Measurements from ENCODE around the gene GNPNAT1.
A peak's percentile ranks its signal among the peaks of the same experiment; 100 is the strongest.

Gene GNPNAT1

DNA sequence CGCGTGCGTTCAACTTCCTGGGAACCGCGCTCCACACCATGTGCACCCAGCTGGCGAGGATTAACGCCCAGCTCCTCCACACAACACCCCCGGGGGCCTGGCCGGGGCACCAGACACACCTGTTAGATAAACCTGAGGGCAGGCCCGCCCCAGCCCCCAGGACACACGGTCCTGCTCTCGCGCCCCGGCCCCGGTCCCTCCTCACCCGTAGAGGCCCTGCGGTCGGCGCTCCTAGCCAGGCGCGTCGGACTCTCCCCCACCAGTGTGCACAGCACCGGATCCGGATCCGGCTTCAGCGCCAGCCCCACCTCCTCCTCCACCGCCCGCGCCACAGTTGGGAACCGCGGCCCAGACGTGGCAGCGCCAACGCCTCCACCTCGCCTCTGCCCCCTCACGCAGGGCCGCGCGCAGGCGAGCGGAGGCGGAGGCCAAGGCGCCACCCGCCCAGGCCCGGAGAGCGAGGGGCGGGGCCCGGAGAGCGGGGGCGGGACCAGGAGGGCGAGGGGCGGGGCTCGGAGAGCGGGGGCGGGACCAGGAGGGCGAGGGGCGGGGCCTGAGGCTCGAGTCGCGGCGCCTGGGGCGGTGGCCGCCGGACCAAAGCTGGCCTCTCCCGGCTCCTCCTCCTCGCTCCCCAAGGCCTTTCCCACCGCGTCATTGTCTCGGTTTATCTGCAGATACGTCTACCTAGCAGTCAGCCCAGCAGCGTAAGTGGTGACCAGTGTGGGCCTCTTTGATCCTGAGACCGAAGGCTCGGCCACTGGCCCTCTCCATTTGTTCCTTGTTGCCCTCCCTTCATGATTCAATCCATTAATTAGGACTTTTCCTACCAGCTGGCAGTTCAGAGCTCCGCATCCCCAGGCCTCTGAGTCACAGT, at the start of gene GNPNAT1:
TSS of gene GNPNAT1 (minus strand) at position 385 of the 874 bp plus-strand sequence. CDS start 6,957 bp downstream, outside the sequence.
- DNase-seq = peak; percentile 84

GRCh38 chr14:52840877-52841276, 49.5 kb upstream of the GNPNAT1 start:
- DNase-seq = no peak

DNA sequence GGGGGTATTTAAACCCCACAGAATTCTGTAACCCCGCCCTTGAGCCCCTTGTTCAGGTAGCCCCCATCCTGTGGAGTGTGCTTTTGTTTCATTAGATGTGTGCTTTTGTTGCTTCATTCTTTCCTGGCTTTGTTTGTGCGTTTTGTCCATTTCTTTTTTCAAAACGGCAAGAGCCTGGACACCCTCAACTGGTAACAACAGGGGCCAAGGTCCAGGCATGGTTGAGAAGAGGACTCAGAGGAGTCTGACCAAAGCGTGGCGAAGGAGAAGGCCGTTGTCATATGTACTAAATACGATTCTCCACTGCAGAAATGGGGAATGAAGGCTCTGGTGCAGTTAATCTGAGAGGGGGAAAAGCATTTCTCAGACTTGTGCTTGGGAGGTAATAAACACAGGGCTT, 46.0 kb upstream of the GNPNAT1 start:
- no peak for DNase-seq

DNA sequence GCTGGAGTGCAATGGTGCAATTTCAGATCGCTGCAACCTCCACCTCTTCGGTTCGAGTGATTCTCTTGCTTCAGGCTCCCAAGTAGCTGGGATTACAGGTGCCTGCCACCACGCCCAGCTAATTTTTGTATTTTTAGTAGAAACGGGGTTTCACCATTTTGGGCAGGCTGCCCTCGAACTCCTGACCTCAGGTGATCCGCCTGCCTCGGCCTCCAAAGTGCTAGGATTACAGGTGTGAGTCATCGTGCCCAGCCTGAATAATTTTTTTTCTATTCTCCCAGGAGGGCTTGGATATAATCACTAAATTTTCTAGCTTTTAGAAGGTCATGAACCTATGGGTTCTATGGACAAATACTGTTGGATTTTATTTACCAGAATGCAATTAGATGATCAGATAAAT, 44.7 kb upstream of the GNPNAT1 start:
- no peak for DNase-seq

DNA sequence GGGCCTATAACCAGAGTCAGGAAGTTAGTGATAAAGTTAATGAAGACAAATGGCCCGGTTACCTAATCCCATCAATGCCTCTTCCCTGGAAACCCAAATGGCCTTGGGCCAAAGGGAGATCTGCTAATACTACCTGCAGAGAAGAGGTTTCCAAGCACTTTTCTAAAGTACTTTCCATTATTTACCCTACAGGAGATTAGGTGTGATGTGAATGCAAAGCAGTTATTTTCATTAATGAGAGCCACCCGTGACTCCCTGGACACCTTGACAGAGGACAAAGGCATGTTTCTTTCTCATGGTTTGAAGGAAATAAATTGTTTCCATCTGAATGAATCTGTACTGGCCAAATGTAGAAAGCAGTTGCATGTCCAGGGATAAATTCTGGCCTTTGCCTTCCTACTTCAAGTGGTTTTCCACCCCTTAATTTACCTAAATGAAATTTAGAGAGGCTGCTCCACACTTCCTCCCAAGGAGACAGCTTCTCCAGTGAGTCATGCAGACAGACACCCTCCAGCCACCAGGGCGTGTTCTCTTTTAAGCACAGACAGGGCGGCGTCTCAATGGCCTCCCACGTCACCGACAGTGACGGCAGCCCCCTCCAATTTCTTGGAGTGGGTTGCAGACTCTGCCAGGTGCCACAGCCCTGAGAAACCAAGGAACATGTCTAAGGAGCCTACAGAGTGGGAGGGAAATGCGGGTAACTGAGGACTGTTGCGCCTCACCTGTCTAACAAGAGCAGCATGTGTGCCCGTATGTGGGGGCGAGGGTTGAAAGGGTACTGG, 43.9 kb upstream of the GNPNAT1 start:
- peak; percentile 11 for DNase-seq

GRCh38 chr14:52834440-52834842, 43.0 kb upstream of the GNPNAT1 start:
- no peak for DNase-seq

GRCh38 chr14:52833891-52834290, 42.5 kb upstream of the GNPNAT1 start:
- DNase-seq = no peak

GRCh38 chr14:52829527-52830185, 38.2 kb upstream of the GNPNAT1 start:
- no peak for DNase-seq

DNA sequence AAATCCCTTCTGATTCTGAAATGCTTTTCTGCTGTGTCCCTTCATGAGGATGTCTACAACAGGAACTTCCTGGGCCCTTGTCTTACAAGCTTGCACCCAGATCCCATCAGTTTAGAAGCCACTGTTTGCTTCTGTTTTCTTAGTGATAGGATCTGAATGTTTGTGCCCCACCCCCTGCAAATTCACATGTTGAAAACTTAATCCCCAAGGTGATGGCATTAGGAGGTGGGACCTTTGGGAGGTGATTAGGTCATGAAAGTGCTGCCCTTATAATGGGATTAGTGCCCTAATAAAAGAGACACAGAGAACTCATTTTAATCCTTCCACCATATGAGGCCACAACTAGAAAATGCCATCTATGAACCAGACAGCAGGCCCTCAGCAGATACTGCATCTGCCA, 36.0 kb upstream of the GNPNAT1 start:
- no peak for DNase-seq

DNA sequence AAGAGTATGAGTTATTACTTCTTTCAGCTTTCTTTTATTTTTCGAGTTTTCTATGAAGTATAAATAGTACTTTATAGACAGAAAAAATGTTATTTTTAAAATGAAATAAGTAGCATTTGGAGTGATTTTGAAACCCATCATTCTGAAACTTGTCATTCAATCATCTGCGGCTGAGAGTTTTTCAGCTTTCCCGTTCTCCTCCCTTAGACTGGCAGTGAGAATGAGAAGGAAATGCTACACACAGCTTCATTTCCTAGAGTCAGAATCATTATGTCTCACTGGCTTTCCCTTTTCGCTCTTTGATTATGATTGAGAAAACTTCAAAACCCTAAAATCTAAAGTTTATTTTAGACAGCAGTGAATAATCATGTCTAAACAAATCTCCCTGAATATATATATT, 33.7 kb upstream of the GNPNAT1 start:
- no peak for DNase-seq

DNA sequence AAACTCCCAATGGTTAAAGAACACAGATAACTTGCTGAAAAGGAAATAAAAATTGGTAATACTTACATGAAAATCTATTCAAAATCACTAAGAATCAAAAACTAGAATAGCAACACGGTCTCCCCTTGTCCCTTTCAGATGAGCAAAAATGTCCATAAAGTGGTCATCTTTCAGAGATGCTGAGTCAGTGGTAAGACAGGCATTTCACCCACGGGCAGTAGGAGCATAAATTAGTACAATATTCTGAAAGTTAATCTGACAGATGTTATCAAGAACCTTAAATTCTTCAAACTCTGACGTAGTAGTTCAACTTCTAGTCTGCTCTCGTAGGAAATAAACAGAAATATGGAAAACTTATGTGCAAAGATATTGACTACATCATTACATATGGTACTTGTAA, 33.1 kb upstream of the GNPNAT1 start:
- no peak for DNase-seq

DNA sequence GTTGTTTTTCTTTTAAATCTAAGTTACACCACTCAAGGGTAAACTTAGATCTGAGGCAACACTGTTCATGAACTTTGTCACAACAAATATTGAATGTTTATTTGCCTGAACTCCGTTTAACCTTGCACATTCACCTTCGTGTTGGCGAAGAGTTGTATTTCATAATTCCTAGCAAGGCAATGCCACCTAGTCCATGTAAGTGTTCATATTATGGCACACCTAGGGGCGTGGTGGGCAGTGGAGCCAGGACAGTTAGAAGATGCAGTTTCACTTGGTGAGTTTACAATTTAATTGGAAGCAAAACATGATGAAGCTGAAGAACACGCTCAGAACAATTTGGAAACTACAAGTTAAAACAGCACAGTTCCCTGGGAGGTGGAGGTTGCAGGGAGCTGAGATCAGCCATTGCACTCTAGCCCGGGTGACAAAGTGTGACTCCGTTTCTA, 30.4 kb upstream of the GNPNAT1 start:
- DNase-seq = no peak

DNA sequence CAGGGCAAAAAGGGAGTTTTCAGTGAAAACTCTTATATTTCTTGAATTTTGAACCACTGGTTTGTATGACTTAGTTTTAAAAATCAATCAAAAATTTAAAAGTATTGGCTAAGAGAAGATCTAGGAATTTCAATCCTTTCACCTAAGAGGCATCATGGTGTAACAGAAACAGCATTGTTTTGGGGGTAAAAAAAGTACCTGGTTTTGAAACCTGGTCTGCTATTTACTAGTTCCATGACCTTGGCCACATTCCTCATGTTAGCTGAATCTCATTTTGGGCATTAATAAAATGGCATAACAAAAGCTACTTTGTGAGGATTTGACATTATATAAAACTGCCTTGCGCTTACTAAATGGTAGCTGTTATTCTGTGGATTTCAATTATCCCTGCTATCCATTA, 16.7 kb upstream of the GNPNAT1 start:
- no peak for DNase-seq

DNA sequence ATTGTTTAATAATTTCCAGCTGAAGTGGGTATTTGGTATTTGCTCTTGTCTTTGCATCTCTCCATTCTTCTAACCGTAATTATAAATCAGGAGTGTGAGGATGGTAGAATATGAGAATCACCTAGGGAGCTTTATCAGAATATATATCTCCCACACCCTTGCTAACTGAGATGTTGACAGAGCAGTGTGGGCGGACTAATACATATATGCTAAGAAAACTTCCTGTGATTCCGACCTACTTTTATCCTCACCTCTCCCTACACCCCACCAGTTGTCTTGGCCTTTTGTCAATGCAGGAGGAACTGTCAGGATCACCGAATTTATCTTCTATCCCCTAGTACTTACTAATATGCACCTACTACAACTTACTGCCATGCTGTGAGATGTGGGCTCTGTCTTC, 14.7 kb upstream of the GNPNAT1 start:
- DNase-seq = no peak

DNA sequence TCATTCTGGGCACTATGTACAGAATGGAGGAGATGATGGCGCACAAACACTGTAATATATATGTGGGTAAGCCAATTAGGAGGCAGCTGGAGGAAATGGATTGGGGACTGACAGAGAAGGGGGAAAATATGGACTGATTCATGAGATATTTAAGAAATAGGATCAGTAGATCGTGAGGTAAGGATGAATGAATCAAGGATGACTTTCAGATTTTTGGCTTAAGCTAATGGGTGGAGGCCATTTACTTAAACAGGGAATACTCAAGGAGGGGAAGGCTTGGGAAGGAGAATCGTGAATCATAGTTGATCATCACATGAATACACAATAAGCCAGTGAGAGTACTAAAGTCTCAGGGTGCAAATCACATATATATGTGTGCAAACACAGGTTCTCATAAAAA, 11.2 kb upstream of the GNPNAT1 start:
- no peak for DNase-seq

- DNase-seq = no peak
These were observed 9.8 kb upstream of the GNPNAT1 start for GRCh38 chr14:52801014-52801712.

DNA sequence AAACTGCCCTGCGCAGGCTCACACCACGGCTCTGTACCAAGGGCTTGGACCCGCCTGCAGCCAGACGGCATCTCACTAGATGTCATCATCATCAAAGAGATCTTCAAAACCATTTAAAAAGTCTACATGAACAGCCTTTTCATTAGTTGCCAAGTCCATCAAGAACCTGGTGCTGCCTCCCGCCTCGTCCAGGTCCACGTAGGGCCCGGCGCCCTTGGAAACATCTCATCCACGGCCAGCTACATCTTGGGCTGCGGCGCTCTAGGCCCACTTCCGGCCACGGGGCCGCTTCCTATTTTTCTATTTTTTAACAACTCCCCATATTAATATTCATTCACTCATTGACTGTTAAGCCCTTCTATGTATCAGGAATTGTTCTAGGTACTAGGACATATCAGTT, 7.4 kb upstream of the GNPNAT1 start:
- no peak for DNase-seq

DNA sequence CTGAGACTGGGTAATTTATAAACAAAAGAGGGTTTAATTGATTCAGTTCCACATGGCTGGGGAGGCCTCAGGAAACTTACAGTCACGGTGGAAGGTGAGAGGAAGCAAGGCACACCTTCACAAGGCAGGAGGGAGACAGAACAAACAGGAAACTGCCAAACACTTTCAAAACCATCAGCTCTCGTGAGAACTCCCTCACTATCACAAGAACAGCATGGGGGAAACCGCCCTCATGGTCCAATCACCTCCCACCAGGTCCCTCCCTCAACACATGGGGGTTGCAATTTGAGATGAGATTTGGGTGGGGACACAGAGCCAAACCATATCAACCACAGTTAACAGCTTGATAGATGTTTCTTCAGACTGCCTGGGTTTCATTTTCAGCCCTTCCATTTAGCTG, 6.2 kb upstream of the GNPNAT1 start:
- DNase-seq = no peak

DNA sequence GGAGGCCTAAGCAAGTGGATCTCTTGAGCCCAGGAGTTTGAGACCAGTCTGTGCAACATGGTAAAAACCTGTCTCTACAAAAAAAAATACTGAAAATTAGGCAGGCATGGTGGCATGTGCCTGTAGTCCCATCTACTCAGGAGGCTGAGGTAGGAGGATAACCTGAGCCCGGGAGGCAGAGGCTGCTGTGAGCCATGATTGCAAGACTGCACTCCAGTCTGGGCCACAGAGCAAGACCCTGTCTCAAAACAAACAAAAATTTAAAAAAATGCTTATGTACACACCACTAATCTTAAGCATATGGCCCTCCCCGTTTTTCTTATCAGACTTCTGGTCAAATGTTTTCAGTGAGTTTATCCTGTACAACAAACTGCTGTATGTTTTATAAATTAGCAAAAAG, 1.7 kb upstream of the GNPNAT1 start:
- no peak for DNase-seq

- DNase-seq = no peak
These were observed 649 bp upstream of the GNPNAT1 start for GRCh38 chr14:52792097-52792415.

GRCh38 chr14:52790756-52791222, 618 bp downstream of the GNPNAT1 start:
- no peak for DNase-seq

GRCh38 chr14:52790011-52790755, 1.2 kb downstream of the GNPNAT1 start:
- no peak for DNase-seq
